Measurements from ENCODE around the gene POU2F1. TPM values are rescaled to one million over a fixed set of nuclear protein-coding genes. Genes with fewer than 3 reads are reported as not detected.
"Not testable (repeated sequence)": the region's sequence is repeated elsewhere in the genome, so short reads cannot be mapped to it uniquely, and the experiment has no call there.

The POU2F1 gene
- total RNA-seq, 2 experiments from 2014 or later: 12.7 to 14.0 TPM

GRCh38 chr1:167200272-167200671 lies 20.4 kb upstream of the POU2F1 start:
- POLR2A ChIA-PET: interaction anchor here (3.2 kb wide), 1 partner anchor 20 kb away, joined by 12 read pairs; the partner anchor contains the start of gene POU2F1
- CTCF ChIA-PET: interaction anchor here (2.8 kb wide), 1 partner anchor 20 kb away, joined by 11 read pairs; the partner anchor contains the start of gene POU2F1

- CTCF ChIA-PET: interaction anchor here (2.8 kb wide), 1 partner anchor 19 kb away, joined by 11 read pairs; the partner anchor contains the start of gene POU2F1
- POLR2A ChIA-PET: interaction anchor here (3.2 kb wide), 1 partner anchor 19 kb away, joined by 12 read pairs; the partner anchor contains the start of gene POU2F1
Measured at GRCh38 chr1:167200749-167201148, 19.9 kb upstream of the POU2F1 start.

- POLR2A ChIA-PET: interaction anchor here (0.7 kb wide), 1 partner anchor 17 kb away, joined by 7 read pairs; no protein-coding TSS in a partner anchor
- CTCF ChIA-PET: interaction anchor here (0.6 kb wide), 1 partner anchor 73 kb away, joined by 3 read pairs; no protein-coding TSS in a partner anchor
Measured at GRCh38 chr1:167202049-167202448, 18.6 kb upstream of the POU2F1 start.

- CTCF ChIA-PET: not testable (repeated sequence)
- POLR2A ChIA-PET: interaction anchor here (2.1 kb wide), 1 partner anchor 15 kb away, joined by 5 read pairs; the partner anchor contains the start of gene POU2F1
Measured at GRCh38 chr1:167205306-167206050, 15.2 kb upstream of the POU2F1 start.

GRCh38 chr1:167206166-167206835 lies 14.4 kb upstream of the POU2F1 start:
- POLR2A ChIA-PET: no interaction called here
- CTCF ChIA-PET: no interaction called here

GRCh38 chr1:167207940-167208623 lies 12.6 kb upstream of the POU2F1 start:
- ChIA-PET CTCF (interaction anchor here (0.7 to 1.2 kb wide), 5 partner anchors 12 to 298 kb away, joined by 3 to 7 read pairs (median 3); partner anchors contain the start of gene POU2F1), POLR2A (interaction anchor here (0.6 to 0.9 kb wide), 3 partner anchors 11 to 143 kb away, joined by 4 to 8 read pairs (median 5); no protein-coding TSS in a partner anchor)

GRCh38 chr1:167208624-167208976 lies 12.1 kb upstream of the POU2F1 start:
- ChIA-PET CTCF (interaction anchor here (0.7 to 1.2 kb wide), 5 partner anchors 12 to 299 kb away, joined by 3 to 7 read pairs (median 3); partner anchors contain the start of gene POU2F1), POLR2A (interaction anchor here (0.6 to 0.9 kb wide), 3 partner anchors 11 to 144 kb away, joined by 4 to 8 read pairs (median 5); no protein-coding TSS in a partner anchor)

- ChIA-PET POLR2A (interaction anchor here (0.6 to 0.9 kb wide), 4 partner anchors 10 to 144 kb away, joined by 3 to 8 read pairs (median 4); no protein-coding TSS in a partner anchor), CTCF (interaction anchor here (0.7 to 1.0 kb wide), 2 partner anchors 58 to 85 kb away, joined by 3 read pairs; no protein-coding TSS in a partner anchor)
Measured at GRCh38 chr1:167209044-167209443, 11.6 kb upstream of the POU2F1 start.

GRCh38 chr1:167210966-167211674 lies 9.6 kb upstream of the POU2F1 start:
- ChIA-PET CTCF (interaction anchor here (0.5 to 2.9 kb wide), 3 partner anchors 9 to 241 kb away, joined by 3 to 13 read pairs (median 3); partner anchors contain the start of gene POU2F1), POLR2A (no interaction called here)

- ChIA-PET CTCF (interaction anchor here (2.9 kb wide), 1 partner anchor 8 kb away, joined by 13 read pairs; the partner anchor contains the start of gene POU2F1), POLR2A (no interaction called here)
Measured at GRCh38 chr1:167212025-167212424, 8.7 kb upstream of the POU2F1 start.

- POLR2A ChIA-PET: no interaction called here
- CTCF ChIA-PET: no interaction called here
Measured at GRCh38 chr1:167216809-167217208, 3.9 kb upstream of the POU2F1 start.

GRCh38 chr1:167219194-167219593 lies 1.5 kb upstream of the POU2F1 start:
- POLR2A ChIA-PET: interaction anchor here (0.6 to 1.9 kb wide), 6 partner anchors 11 to 333 kb away, joined by 3 to 12 read pairs (median 6); no protein-coding TSS in a partner anchor
- CTCF ChIA-PET: interaction anchor here (1.2 to 3.1 kb wide), 7 partner anchors 8 to 153 kb away, joined by 3 to 17 read pairs (median 7); no protein-coding TSS in a partner anchor

GRCh38 chr1:167219646-167220536 lies 795 bp upstream of the POU2F1 start:
- ChIA-PET POLR2A (interaction anchor here (0.6 to 2.3 kb wide), 20 partner anchors 10 to 1507 kb away, joined by 3 to 12 read pairs (median 4); partner anchors contain the start of genes CD247, CREG1 and POGK), CTCF (interaction anchor here (0.5 to 3.1 kb wide), 15 partner anchors 9 to 323 kb away, joined by 3 to 17 read pairs (median 5); no protein-coding TSS in a partner anchor)

- CTCF ChIA-PET: interaction anchor here (1.0 to 1.8 kb wide), 4 partner anchors 11 to 311 kb away, joined by 4 to 13 read pairs (median 8); no protein-coding TSS in a partner anchor
- POLR2A ChIA-PET: interaction anchor here (0.6 to 2.3 kb wide), 8 partner anchors 17 to 345 kb away, joined by 3 to 12 read pairs (median 5); partner anchors contain the start of genes CD247 and CREG1
Measured at GRCh38 chr1:167221126-167221737, 546 bp downstream of the POU2F1 start.

- CTCF ChIA-PET: interaction anchor here (0.6 to 1.5 kb wide), 2 partner anchors 155 to 162 kb away, joined by 3 read pairs; no protein-coding TSS in a partner anchor
- POLR2A ChIA-PET: interaction anchor here (0.8 to 2.3 kb wide), 3 partner anchors 44 to 331 kb away, joined by 3 to 8 read pairs (median 3); partner anchors contain the start of gene CREG1
Measured at GRCh38 chr1:167221738-167222610, 1.3 kb downstream of the POU2F1 start.

Measured in activated CD8-positive, alpha-beta memory T cell treated with anti-CD3 and anti-CD28 coated beads for 36 hours (primary cell).